ENCODE results near the gene KCNMA1. TPM values are rescaled to one million over a fixed set of nuclear protein-coding genes. Genes with fewer than 3 reads are reported as not detected.

Gene KCNMA1
- total RNA-seq, 1 donor from 2014 or later, result 95.5 TPM

DNA sequence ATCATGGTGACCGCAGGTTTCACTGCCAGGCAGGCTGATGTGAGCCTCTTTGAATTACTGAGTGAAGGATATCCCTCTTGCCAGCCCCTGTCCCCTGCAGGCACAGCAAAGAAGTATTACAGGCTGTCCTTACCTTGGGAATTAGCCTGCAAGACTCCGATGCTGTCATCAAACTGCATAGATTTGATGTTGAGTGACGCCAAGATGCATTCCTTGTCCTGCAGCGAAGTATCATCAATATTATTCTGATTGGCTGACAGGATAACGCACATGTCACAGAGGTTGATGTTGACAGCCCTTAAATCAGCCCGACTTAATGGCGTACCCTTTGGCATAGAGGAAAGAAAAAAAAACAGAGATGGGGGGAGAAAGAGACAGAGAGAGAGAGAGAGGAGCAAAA, 693.0 kb downstream of the KCNMA1 start:
- Mint-ChIP-seq H3K4me1 (ENCODE audit: unreplicated experiment) (peaks cover 6% of the 10 kb centered on the region), H3K9me3 (ENCODE audit: unreplicated experiment) (no peaks in the 10 kb centered on the region), H3K4me3 (ENCODE audit: unreplicated experiment) (no peak overlapping the region), H3K36me3 (ENCODE audit: unreplicated experiment) (peaks cover 32% of the 10 kb centered on the region), H3K27me3 (ENCODE audit: unreplicated experiment) (no peaks in the 10 kb centered on the region), H3K27ac (ENCODE audit: unreplicated experiment) (no peak overlapping the region)
- no peak for DNase-seq (ENCODE audit: extremely low spot score, unreplicated experiment)
- TF ChIP-seq, protein P1, sequence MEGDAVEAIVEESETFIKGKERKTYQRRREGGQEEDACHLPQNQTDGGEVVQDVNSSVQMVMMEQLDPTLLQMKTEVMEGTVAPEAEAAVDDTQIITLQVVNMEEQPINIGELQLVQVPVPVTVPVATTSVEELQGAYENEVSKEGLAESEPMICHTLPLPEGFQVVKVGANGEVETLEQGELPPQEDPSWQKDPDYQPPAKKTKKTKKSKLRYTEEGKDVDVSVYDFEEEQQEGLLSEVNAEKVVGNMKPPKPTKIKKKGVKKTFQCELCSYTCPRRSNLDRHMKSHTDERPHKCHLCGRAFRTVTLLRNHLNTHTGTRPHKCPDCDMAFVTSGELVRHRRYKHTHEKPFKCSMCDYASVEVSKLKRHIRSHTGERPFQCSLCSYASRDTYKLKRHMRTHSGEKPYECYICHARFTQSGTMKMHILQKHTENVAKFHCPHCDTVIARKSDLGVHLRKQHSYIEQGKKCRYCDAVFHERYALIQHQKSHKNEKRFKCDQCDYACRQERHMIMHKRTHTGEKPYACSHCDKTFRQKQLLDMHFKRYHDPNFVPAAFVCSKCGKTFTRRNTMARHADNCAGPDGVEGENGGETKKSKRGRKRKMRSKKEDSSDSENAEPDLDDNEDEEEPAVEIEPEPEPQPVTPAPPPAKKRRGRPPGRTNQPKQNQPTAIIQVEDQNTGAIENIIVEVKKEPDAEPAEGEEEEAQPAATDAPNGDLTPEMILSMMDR (IDR thresholded peaks at IDR 0.05), result no peak

DNA sequence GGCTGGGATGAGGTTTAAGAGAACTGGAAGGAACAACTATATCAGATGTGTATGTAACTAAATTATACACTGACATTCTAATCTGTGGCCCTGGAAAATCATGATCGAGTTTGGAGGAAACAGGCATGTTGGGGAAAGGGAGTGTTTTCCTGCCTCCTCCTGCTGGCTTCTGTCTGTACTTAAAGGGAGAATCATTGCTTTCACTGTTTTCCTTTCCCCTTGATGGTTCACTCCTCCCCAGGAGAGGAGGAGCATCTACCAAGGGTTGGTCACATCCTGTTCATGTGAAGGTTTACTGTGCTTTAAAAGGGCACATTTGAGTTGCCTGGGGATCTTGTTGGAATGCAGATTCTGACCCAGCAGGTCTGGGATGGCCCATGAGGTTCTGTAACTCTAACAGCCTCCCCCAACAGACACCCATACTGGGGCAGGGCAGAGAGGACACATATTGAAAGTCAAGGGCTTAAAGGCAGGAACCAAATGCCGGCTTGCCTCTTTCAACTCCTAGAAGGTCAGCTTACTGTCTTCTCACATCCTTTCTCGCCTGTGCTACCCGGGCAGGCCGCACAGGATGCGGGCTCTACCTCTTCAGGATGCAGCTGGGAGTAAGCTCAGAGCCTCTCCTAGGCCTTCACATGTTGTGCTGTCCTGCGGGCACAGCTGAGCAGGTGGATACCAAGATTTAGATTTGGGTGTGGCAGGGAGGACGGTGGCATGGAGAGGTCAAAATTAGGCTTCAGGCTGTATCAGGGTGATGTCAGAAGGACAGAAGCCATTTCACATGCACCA, 694.8 kb downstream of the KCNMA1 start:
- Mint-ChIP-seq H3K27me3 (ENCODE audit: unreplicated experiment) (no peaks in the 10 kb centered on the region), H3K4me1 (ENCODE audit: unreplicated experiment) (peaks cover 6% of the 10 kb centered on the region)

DNA sequence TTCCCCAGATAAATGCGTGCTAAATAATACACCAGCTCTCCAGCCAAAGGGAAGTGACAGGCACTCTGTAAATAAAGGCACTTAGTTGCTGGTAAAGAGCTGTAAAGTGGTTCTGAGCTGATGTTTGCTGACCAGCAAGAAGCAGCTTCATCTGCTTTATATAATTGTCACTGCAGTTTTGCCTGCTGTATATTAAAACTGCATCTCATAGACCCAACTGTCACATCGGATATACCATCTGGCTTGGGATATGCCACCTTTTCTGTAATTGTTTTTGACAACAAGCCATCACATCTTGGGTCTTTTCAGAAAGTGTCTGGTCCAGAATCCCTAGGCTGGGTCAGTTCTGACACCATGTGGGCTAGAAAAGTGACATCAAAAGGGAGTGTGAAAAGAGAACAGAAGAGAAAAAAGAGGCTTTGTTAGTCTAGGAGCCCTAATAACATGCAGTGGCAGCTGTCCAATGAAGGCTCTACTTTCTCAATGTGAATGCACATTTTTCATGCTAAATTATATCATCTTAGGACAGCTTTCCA, 697.6 kb downstream of the KCNMA1 start:
- no peak for DNase-seq (ENCODE audit: extremely low spot score, unreplicated experiment)
- TF ChIP-seq, protein P1 (IDR thresholded peaks at IDR 0.05), result no peak
- H3K27ac Mint-ChIP-seq (ENCODE audit: unreplicated experiment), result no peak overlapping the region
- peaks cover 30% of the 10 kb centered on the region for H3K36me3 Mint-ChIP-seq (ENCODE audit: unreplicated experiment)
- H3K4me1 Mint-ChIP-seq (ENCODE audit: unreplicated experiment), result peaks cover 6% of the 10 kb centered on the region
- no peak overlapping the region for H3K4me3 Mint-ChIP-seq (ENCODE audit: unreplicated experiment)
- no peaks in the 10 kb centered on the region for H3K27me3 Mint-ChIP-seq (ENCODE audit: unreplicated experiment)
- H3K9me3 Mint-ChIP-seq (ENCODE audit: unreplicated experiment), result no peaks in the 10 kb centered on the region

More for the DNA sequence above, 694.8 kb downstream of the KCNMA1 start:
- TF ChIP-seq, protein P1 (IDR thresholded peaks at IDR 0.05), result no peak
- peaks cover 32% of the 10 kb centered on the region for H3K36me3 Mint-ChIP-seq (ENCODE audit: unreplicated experiment)
- H3K4me3 Mint-ChIP-seq (ENCODE audit: unreplicated experiment), result no peak overlapping the region
- DNase-seq (ENCODE audit: extremely low spot score, unreplicated experiment), result no peak
- H3K27ac Mint-ChIP-seq (ENCODE audit: unreplicated experiment), result no peak overlapping the region
- no peaks in the 10 kb centered on the region for H3K9me3 Mint-ChIP-seq (ENCODE audit: unreplicated experiment)

DNA sequence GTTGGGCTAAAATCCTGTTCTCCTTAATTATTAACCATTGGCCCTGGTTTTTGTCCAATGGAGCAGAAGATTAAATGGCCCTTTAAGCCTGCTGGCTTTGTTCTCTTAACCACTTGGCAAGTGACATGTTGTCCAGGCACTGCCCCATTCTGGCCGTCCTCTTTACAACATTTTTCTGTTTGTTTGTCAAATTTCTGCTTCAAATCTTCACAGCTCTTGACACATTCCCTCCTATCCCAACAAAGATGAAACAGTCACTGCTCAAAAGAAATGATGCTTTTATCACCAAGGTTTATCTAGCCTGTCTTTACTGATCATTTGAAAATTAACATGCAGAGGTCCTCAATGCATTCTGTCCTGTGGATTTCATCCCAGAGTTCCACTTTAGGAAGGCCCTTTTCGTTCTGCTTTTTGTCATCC, 700.4 kb downstream of the KCNMA1 start:
- no peak overlapping the region for H3K27ac Mint-ChIP-seq (ENCODE audit: unreplicated experiment)
- H3K9me3 Mint-ChIP-seq (ENCODE audit: unreplicated experiment), result no peaks in the 10 kb centered on the region
- peaks cover 25% of the 10 kb centered on the region for H3K36me3 Mint-ChIP-seq (ENCODE audit: unreplicated experiment)
- DNase-seq (ENCODE audit: extremely low spot score, unreplicated experiment), result no peak
- no peaks in the 10 kb centered on the region for H3K27me3 Mint-ChIP-seq (ENCODE audit: unreplicated experiment)
- no peaks in the 10 kb centered on the region for H3K4me1 Mint-ChIP-seq (ENCODE audit: unreplicated experiment)
- no peak overlapping the region for H3K4me3 Mint-ChIP-seq (ENCODE audit: unreplicated experiment)
- TF ChIP-seq, protein P1 (IDR thresholded peaks at IDR 0.05), result no peak

DNA sequence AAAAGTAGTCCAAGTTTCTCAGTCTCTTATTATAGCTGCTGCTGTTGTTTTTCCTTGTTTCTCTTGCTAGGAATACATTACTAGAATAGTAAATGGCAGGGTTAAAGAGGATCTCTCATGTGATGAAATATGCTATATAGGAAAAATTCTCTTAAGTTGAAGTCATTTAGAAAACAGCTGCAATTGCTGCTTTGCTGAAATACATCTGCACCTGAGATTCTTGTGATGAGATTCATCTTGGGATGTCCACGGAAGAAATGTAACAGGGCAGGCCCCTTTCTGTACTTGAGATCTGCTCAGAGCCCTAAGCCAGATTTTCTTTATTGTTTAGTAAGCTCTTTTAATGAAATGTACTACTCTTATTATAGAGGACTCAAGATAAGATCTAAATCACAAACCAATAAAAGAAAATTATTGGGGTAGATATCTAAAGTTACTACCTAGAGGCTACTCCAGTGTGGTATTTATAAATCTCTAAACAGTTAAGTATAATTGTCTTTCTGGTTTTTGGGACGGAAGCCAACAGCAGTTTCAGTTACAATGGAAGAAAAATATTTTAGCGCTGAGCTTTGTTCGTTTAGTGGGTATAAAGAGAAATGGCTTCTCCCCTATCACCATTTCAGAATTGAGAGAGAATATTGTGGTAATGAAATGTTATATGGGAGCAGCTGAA, 701.5 kb downstream of the KCNMA1 start:
- H3K27me3 Mint-ChIP-seq (ENCODE audit: unreplicated experiment), result no peaks in the 10 kb centered on the region
- H3K4me1 Mint-ChIP-seq (ENCODE audit: unreplicated experiment), result no peaks in the 10 kb centered on the region
- DNase-seq (ENCODE audit: extremely low spot score, unreplicated experiment), result no peak
- no peak overlapping the region for H3K27ac Mint-ChIP-seq (ENCODE audit: unreplicated experiment)
- H3K9me3 Mint-ChIP-seq (ENCODE audit: unreplicated experiment), result no peaks in the 10 kb centered on the region
- H3K36me3 Mint-ChIP-seq (ENCODE audit: unreplicated experiment), result peaks cover 23% of the 10 kb centered on the region
- no peak overlapping the region for H3K4me3 Mint-ChIP-seq (ENCODE audit: unreplicated experiment)
- TF ChIP-seq, protein P1 (IDR thresholded peaks at IDR 0.05), result no peak

Data from osteocyte (in vitro differentiated cells).